ENCODE data around the gene TIFAB. TPM values are rescaled to one million over a fixed set of nuclear protein-coding genes. Genes with fewer than 3 reads are reported as not detected.

Gene TIFAB
- total and polyA plus RNA-seq, 8 donors, result 0.12 to 0.21 TPM; not detected in 6

GRCh38 chr5:135476615-135477581 is 24.7 kb upstream of the TIFAB start:
- Histone ChIP-seq H3K4me1 (no peaks in the 10 kb centered on the region), H3K9me3 (no peaks in the 10 kb centered on the region), H3K36me3 (no peaks in the 10 kb centered on the region), H3K27me3 (no peaks in the 10 kb centered on the region), H3K27ac (no peak overlapping the region), H3K4me3 (no peak overlapping the region)
- intact Hi-C loops (cut with DNase I), result no loop called here
- ATAC-seq (no peak), FAIRE-seq (no peak), DNase-seq (no peak)
- TF ChIP-seq CTCF (IDR thresholded peaks at IDR 0.05), result no peak
- 26 to 27% methylated on average over 24 of the region's 24 CpGs for WGBS, 2 donors

- no peak for TF ChIP-seq CTCF (IDR thresholded peaks at IDR 0.05)
- DNase-seq (peak in 1 of 6 donors; percentile 11), FAIRE-seq (no peak), ATAC-seq (no peak)
- Histone ChIP-seq H3K4me1 (no peaks in the 10 kb centered on the region), H3K4me3 (no peak overlapping the region), H3K9me3 (no peaks in the 10 kb centered on the region), H3K27me3 (no peaks in the 10 kb centered on the region), H3K36me3 (no peaks in the 10 kb centered on the region), H3K27ac (no peak overlapping the region)
- 59 to 65% methylated on average over 12 of the region's 12 CpGs for WGBS, 2 donors
- intact Hi-C loops (cut with DNase I), result no loop called here
Observed at GRCh38 chr5:135473956-135474670, 22.0 kb upstream of the TIFAB start.

- 46 to 57% methylated on average over 5 of the region's 5 CpGs for WGBS, 2 donors
- FAIRE-seq (no peak), ATAC-seq (no peak), DNase-seq (no peak)
- no peaks in the 10 kb centered on the region for H3K9me3 ChIP-seq
- H3K27ac ChIP-seq, result no peak overlapping the region
- no peaks in the 10 kb centered on the region for H3K36me3 ChIP-seq
- no peak overlapping the region for H3K4me3 ChIP-seq
- intact Hi-C loops (cut with DNase I), result no loop called here
- no peaks in the 10 kb centered on the region for H3K27me3 ChIP-seq
- TF ChIP-seq CTCF (IDR thresholded peaks at IDR 0.05), result no peak
- H3K4me1 ChIP-seq, result no peaks in the 10 kb centered on the region
Observed at GRCh38 chr5:135472141-135472540, 20.0 kb upstream of the TIFAB start.

GRCh38 chr5:135471726-135472125 is 19.6 kb upstream of the TIFAB start:
- no peak overlapping the region for H3K27ac ChIP-seq
- peaks cover 0 to 3% (median 0%) of the 10 kb centered on the region in 4 donors for H3K27me3 ChIP-seq
- H3K36me3 ChIP-seq, result no peaks in the 10 kb centered on the region
- no peaks in the 10 kb centered on the region for H3K4me1 ChIP-seq
- H3K4me3 ChIP-seq, result no peak overlapping the region
- intact Hi-C loops (cut with DNase I), result no loop called here
- DNase-seq (peak in 1 of 6 donors; percentile 8), FAIRE-seq (no peak), ATAC-seq (no peak)
- WGBS, 2 donors, result 55 to 73% methylated on average over 4 of the region's 4 CpGs
- TF ChIP-seq CTCF (IDR thresholded peaks at IDR 0.05), result no peak
- H3K9me3 ChIP-seq, result no peaks in the 10 kb centered on the region
